ENCODE measurements around the gene MAP7D1.

MAP7D1 gene

DNA sequence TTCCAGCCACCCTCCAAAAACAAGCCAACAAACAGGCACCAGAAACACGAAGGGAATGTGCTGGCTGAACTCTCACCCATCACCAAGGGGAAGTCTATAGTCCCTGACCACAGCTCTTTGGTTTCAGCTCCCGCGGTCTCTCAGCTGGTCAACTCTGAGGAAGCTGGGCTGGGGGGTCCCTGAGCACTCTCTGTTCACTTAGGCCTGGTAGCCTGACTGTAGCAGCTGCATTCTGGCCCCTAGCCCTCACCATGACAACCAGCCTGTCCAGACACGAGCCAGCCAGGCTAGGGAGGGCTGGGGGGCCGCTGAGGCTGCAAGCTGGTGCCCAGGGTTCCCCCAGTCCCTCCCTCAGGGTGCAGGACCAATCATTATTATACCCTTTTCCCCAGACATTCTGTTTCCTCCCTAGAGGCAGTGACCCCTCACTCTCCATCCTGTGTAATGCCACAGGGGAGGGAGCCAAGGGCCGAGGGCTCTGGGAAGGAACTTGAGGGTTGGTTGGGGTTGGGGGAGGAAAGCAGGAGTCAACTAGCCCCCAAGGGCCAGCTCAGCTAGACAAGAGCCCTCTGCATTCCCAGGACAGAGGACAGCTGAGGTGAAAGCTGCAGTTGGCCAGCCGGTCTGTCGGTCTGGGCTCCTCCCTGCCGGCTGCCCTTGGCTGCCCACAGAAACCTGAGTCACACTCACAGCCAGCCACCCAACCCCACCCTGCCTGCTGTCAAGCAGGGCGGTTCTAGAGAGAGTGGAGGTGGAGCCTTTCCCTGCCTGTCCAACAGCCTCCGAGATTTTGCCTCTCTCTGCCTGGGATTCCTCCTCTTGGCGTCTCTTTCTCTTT is 5.4 kb upstream of the MAP7D1 start:
- ChIA-PET CTCF (interaction anchor here (0.5 to 3.6 kb wide), 16 partner anchors 9 to 403 kb away, joined by 3 to 30 read pairs (median 4); partner anchors contain the start of gene OSCP1), POLR2A (interaction anchor here (0.9 to 4.4 kb wide), 14 partner anchors 11 to 300 kb away, joined by 3 to 42 read pairs (median 4); partner anchors contain the start of genes EVA1B, OSCP1 and THRAP3)
- TF ChIP-seq, protein P1, sequence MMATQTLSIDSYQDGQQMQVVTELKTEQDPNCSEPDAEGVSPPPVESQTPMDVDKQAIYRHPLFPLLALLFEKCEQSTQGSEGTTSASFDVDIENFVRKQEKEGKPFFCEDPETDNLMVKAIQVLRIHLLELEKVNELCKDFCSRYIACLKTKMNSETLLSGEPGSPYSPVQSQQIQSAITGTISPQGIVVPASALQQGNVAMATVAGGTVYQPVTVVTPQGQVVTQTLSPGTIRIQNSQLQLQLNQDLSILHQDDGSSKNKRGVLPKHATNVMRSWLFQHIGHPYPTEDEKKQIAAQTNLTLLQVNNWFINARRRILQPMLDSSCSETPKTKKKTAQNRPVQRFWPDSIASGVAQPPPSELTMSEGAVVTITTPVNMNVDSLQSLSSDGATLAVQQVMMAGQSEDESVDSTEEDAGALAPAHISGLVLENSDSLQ (IDR thresholded peaks at IDR 0.05), result peak; percentile 87
- no peak for TF ChIP-seq NFRKB (IDR thresholded peaks at IDR 0.05)
- peak; percentile 71 for DNase-seq (ENCODE audit: extremely low spot score)

DNA sequence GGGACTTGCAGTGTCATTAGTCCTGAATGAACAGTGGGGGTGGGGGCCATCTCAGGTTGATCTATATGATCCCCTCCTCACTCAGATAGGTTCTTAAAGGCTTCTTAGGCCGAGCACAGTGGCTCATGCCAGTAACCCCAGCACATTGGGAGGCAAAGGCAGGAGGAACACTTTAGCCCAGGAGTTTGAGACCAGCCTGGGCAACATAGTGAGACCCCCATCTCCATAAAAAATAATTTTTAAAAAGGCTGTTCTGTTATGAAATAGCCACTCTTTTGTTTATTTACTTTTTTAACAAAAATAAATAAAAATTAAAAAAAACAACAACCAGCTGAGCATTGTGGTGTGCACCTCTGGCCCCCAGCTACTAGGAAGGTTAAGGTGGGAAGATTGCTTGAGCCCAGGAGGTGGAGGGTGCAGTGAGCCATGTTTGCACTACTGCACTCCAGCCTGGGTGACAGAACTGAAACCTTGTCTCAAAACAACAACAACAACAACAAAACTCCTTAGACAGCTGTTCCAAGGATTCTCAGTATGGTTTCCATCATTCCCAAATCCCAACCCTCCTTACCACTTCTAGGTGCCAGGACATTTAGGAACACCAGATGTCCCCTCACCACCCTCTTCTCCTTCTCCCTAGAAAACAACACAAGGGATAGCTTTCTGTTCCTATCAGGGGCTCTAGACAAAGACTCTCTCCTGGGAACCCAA is 4.7 kb upstream of the MAP7D1 start:
- no peak for DNase-seq (ENCODE audit: extremely low spot score)
- no peak for TF ChIP-seq ZNF384 (IDR thresholded peaks at IDR 0.05)
- no peak for TF ChIP-seq SP1 (IDR thresholded peaks at IDR 0.05)
- TF ChIP-seq CTBP1 (IDR thresholded peaks at IDR 0.05; ENCODE audit: borderline replicate concordance), result no peak
- TF ChIP-seq BHLHE40 (IDR thresholded peaks at IDR 0.05; ENCODE audit: borderline replicate concordance), result no peak
- no peak for TF ChIP-seq NFRKB (IDR thresholded peaks at IDR 0.05)
- TF ChIP-seq L3MBTL2 (conservative IDR thresholded peaks at IDR 0.05), result no peak
- ChIA-PET CTCF (interaction anchor here (0.9 to 3.6 kb wide), 4 partner anchors 16 to 270 kb away, joined by 3 to 30 read pairs (median 8); no protein-coding TSS in a partner anchor), POLR2A (interaction anchor here (0.9 to 4.4 kb wide), 3 partner anchors 10 to 72 kb away, joined by 3 to 42 read pairs (median 4); no protein-coding TSS in a partner anchor)

DNA sequence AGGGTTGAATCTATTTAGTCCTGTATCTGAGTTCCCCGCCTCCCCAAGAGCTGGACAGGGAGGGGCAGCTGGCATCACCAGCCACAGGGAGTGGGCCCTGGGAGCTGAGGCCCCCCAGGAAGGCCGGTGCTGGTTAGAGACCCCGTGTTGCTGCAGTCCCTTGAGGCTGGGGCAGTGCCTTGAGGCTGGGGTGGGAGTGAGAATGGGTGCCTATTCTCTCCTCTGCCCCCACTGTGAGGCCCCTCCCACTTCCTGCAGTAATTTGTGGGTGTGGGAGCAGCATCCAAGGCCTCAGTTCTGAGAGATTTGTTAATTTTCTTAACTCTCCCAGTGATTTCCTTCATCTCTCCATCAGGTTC is 4.1 kb upstream of the MAP7D1 start:
- DNase-seq (ENCODE audit: extremely low spot score), result no peak
- POLR2A ChIA-PET, result interaction anchor here (0.9 to 4.4 kb wide), 2 partner anchors 9 to 71 kb away, joined by 3 to 42 read pairs; no protein-coding TSS in a partner anchor
- TF ChIP-seq BHLHE40 (IDR thresholded peaks at IDR 0.05; ENCODE audit: borderline replicate concordance), result no peak
- no peak for TF ChIP-seq LEF1 (IDR thresholded peaks at IDR 0.05; ENCODE audit: borderline replicate concordance)
- TF ChIP-seq SUZ12 (IDR thresholded peaks at IDR 0.05), result no peak
- TF ChIP-seq L3MBTL2 (conservative IDR thresholded peaks at IDR 0.05), result no peak
- TF ChIP-seq ARNT (IDR thresholded peaks at IDR 0.05), result no peak
- no peak for TF ChIP-seq FOXM1 (IDR thresholded peaks at IDR 0.05; ENCODE audit: borderline replicate concordance)
- no peak for TF ChIP-seq SP1 (IDR thresholded peaks at IDR 0.05)
- TF ChIP-seq TARDBP (IDR thresholded peaks at IDR 0.05), result no peak
- TF ChIP-seq NFRKB (IDR thresholded peaks at IDR 0.05), result no peak
- no peak for TF ChIP-seq HDGF (IDR thresholded peaks at IDR 0.05; ENCODE audit: borderline replicate concordance)
- no peak for TF ChIP-seq ELF4 (IDR thresholded peaks at IDR 0.05)
- CTCF ChIA-PET, result interaction anchor here (0.7 to 3.6 kb wide), 4 partner anchors 17 to 270 kb away, joined by 3 to 30 read pairs (median 4); no protein-coding TSS in a partner anchor

DNA sequence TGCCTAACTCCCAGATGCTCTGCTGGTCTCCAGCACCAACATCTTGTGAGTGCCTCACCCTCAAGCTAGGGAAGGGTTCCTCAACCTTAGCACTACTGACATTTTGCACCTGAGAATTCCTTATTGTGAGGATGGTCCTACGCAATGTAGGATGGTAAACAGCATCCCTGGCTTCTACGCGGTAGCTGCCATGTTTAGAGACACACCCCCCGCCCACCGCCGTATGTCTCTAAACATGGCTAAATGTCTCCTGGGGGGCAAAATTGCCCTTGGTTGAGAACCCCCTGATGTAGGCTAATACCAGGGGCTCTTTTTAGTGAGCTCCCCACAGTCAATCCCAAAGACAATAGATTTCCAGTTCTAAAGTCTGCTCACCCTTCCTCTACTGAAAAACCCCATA is 2.5 kb upstream of the MAP7D1 start:
- CTCF ChIA-PET, result interaction anchor here (0.8 kb wide), 1 partner anchor 35 kb away, joined by 4 read pairs; no protein-coding TSS in a partner anchor
- POLR2A ChIA-PET, result interaction anchor here (0.9 to 1.5 kb wide), 2 partner anchors 29 to 71 kb away, joined by 3 read pairs; partner anchors contain the start of gene THRAP3
- no peak for DNase-seq (ENCODE audit: extremely low spot score)
- TF ChIP-seq ELF4 (IDR thresholded peaks at IDR 0.05) (no peak), TARDBP (IDR thresholded peaks at IDR 0.05) (no peak), ZNF384 (IDR thresholded peaks at IDR 0.05) (no peak), L3MBTL2 (conservative IDR thresholded peaks at IDR 0.05) (no peak), FOXM1 (IDR thresholded peaks at IDR 0.05; ENCODE audit: borderline replicate concordance) (no peak), BHLHE40 (IDR thresholded peaks at IDR 0.05; ENCODE audit: borderline replicate concordance) (no peak), SUZ12 (IDR thresholded peaks at IDR 0.05) (no peak), ARNT (IDR thresholded peaks at IDR 0.05) (no peak), SP1 (IDR thresholded peaks at IDR 0.05) (no peak), HDGF (IDR thresholded peaks at IDR 0.05; ENCODE audit: borderline replicate concordance) (no peak), FOXK2 (IDR thresholded peaks at IDR 0.05) (no peak), FOXA1 (IDR thresholded peaks at IDR 0.05) (no peak), NFRKB (IDR thresholded peaks at IDR 0.05) (no peak)
- TF ChIP-seq, protein P1 (IDR thresholded peaks at IDR 0.05), result no peak

DNA sequence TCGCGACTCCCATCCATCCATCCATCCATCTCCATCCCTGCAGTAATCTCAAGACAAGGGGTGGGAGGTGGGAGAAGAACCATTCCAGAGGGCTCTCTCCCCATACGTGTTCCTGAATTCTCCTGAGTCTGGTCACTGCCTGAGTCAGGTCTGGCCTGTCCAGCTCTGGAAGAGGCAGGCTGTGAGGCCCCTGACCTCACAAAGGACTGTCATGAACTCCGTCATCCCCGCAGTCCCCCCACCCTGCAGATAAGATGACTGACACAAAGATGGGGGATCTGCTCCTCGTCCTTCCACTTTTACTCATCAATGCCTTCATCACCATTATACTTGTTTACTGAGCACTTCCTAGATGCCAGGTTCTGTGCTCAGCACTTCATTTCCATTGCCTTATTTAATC is 1.6 kb upstream of the MAP7D1 start:
- CTCF ChIA-PET, result interaction anchor here (0.8 kb wide), 1 partner anchor 34 kb away, joined by 4 read pairs; no protein-coding TSS in a partner anchor
- POLR2A ChIA-PET, result interaction anchor here (0.9 to 1.3 kb wide), 3 partner anchors 34 to 232 kb away, joined by 4 to 5 read pairs (median 4); no protein-coding TSS in a partner anchor
- DNase-seq (ENCODE audit: extremely low spot score), result no peak
- TF ChIP-seq NFRKB (IDR thresholded peaks at IDR 0.05) (no peak), HDGF (IDR thresholded peaks at IDR 0.05; ENCODE audit: borderline replicate concordance) (no peak)

DNA sequence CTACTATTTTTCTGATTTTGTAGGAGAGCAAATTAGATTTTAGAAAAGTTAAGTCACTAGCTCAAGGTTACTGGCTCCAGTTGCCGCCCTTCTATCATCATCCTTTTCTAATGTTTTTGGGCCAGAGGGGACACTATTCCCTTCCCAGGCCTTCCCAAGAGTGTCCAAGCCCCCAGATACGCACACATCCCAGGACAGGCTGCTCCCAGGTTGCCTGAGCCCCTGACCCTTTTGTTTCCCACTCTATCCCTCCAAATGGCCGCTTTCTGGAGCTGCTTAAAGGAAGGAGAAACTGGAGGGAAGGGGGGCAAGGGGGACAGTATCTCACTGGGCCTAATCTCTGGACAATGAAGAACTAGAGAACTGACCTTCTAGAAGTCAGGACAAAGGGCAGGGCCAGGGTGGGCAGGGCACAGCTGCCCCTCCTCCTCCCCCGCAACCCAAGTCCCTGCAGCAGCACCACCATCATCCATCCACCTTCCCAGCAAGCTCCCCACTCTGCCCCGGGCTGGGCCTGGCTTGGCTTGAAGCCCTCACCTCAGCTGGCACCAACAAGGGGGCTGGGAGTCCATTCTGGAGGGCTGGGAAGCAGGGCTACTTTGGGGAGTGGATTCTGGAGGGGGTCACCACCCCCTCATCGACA is 1.1 kb upstream of the MAP7D1 start:
- DNase-seq (ENCODE audit: extremely low spot score), result no peak
- ChIA-PET POLR2A (interaction anchor here (0.9 to 1.3 kb wide), 3 partner anchors 33 to 232 kb away, joined by 4 to 5 read pairs (median 4); no protein-coding TSS in a partner anchor), CTCF (interaction anchor here (1.3 kb wide), 1 partner anchor 33 kb away, joined by 3 read pairs; no protein-coding TSS in a partner anchor)
- TF ChIP-seq L3MBTL2 (conservative IDR thresholded peaks at IDR 0.05) (no peak), SUZ12 (IDR thresholded peaks at IDR 0.05) (no peak), LEF1 (IDR thresholded peaks at IDR 0.05; ENCODE audit: borderline replicate concordance) (no peak), BHLHE40 (IDR thresholded peaks at IDR 0.05; ENCODE audit: borderline replicate concordance) (no peak), TARDBP (IDR thresholded peaks at IDR 0.05) (no peak), FOXM1 (IDR thresholded peaks at IDR 0.05; ENCODE audit: borderline replicate concordance) (no peak), NFRKB (IDR thresholded peaks at IDR 0.05) (no peak), ZNF384 (IDR thresholded peaks at IDR 0.05) (no peak), FOXA1 (IDR thresholded peaks at IDR 0.05) (no peak), HDGF (IDR thresholded peaks at IDR 0.05; ENCODE audit: borderline replicate concordance) (no peak), CTBP1 (IDR thresholded peaks at IDR 0.05; ENCODE audit: borderline replicate concordance) (no peak), ARNT (IDR thresholded peaks at IDR 0.05) (no peak), SP1 (IDR thresholded peaks at IDR 0.05) (no peak), ELF4 (IDR thresholded peaks at IDR 0.05) (no peak), FOXK2 (IDR thresholded peaks at IDR 0.05) (no peak)
- TF ChIP-seq, protein P1 (IDR thresholded peaks at IDR 0.05), result no peak
